ENCODE results near the gene PER1.

The PER1 gene

DNA sequence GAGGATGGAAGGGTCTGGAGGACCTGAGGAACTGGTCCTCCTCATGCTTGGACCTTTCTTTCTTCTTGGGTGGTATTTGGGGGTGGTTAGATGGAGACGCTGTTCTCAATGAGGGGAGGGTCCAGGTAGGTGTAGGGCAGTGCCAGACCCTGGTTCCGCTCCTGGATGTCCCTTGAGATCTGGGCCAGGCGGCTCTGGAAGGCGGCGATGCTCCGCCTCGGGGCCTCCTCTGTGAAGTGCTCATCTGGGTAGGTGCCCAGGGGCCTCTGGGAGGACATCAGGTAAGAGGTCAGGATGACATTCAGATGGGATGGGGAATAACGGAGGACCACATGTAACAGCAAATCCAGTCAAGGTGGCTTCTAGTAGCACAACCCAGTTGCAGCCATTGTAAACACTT, 55.7 kb downstream of the PER1 start:
- DNase-seq (ENCODE audit: low spot score), result no peak

GRCh38 chr17:8095361-8095760, 56.8 kb downstream of the PER1 start:
- DNase-seq (ENCODE audit: low spot score), result no peak

DNA sequence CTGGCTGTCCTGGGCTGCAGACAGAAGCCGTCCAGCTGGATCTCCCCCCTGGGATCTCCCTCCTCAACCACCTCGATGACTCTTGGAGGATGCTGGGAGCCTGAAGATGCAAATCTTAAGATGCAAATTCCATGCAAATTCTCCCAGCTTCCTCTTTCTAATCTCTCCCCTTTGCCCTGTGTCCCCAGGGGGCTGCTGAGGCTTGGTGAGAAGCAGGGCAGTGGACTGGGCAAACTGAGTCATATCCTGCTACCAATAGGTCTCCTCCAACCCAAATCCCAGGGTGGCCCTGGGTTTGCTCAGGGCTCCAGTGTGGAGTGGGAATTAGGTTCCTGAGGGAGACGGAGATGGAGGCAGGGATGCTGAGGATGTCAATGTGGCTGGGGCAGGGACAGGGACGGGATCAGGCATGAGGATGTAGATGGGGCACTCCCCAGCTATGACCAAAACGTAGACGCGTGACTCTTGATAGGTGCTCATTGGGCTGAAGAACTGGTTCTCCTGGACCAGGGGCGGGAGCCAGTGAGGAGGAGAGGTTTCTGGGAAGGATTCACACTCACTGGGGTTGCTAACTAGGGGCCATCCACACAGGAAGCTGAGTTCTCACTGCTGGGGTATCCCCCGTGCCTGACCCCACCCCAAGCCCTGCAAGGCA, 61.0 kb downstream of the PER1 start:
- no peak for DNase-seq (ENCODE audit: low spot score)

Measured in LoVo (cell line).